Fibroblast of lung (primary cell): ENCODE results near the gene TMEM92. TPM values are rescaled to one million over a fixed set of nuclear protein-coding genes. Genes with fewer than 3 reads are reported as not detected.
A peak's percentile ranks its signal among the peaks of the same experiment; 100 is the strongest.

Experiments used
- DNase-seq, 2 donors: peaks; one replicate each; pipeline versions ENCODE4 v3.0.0 to v3.0.0-alpha.2; 2010; ENCODE audit warnings: low read depth in 2 of 2
- H2AFZ ChIP-seq: 2 replicates; pipeline ENCODE4 v1.5.1; 2012; ENCODE audit warnings: low read length, control low read depth, inconsistent platforms
- H3K27ac ChIP-seq: 2 replicates; pipeline ENCODE4 v1.5.1; 2011; ENCODE audit warnings: low read length, control low read depth; ENCODE audit not compliant: insufficient read depth
- H3K27me3 ChIP-seq: 2 replicates; pipeline ENCODE4 v1.5.1; 2011; ENCODE audit warnings: mild to moderate bottlenecking, low read length; ENCODE audit not compliant: control insufficient read depth, insufficient read depth
- H3K36me3 ChIP-seq: 2 replicates; pipeline ENCODE4 v1.5.1; 2011; ENCODE audit warnings: low read length; ENCODE audit not compliant: control insufficient read depth, insufficient read depth
- H3K4me1 ChIP-seq: 2 replicates; pipeline ENCODE4 v1.5.1; 2011; ENCODE audit warnings: low read length; ENCODE audit not compliant: control insufficient read depth, insufficient read depth; ENCODE audit errors: extremely low read depth
- H3K4me2 ChIP-seq: 2 replicates; pipeline ENCODE4 v1.5.1; 2011; ENCODE audit warnings: low read length, control low read depth; ENCODE audit not compliant: insufficient read depth; ENCODE audit errors: extremely low read depth
- H3K4me3 ChIP-seq, 4 experiments: fragments of 200-600 bp in 1 of 4; sonication (generic) in 1 of 4; replicated peaks in 1 of 4; 2 replicates each; pipeline ENCODE4 v1.5.1; 2011 to 2016; ENCODE audit warnings: low read length in 4 of 4, low read depth in 3 of 4, mild to moderate bottlenecking in 3 of 4, control low read depth in 2 of 4, inconsistent platforms in 1 of 4, mixed read lengths in 1 of 4; ENCODE audit not compliant: insufficient read depth in 1 of 4; ENCODE audit errors: control extremely low read depth in 1 of 4
- H3K79me2 ChIP-seq: 2 replicates; pipeline ENCODE4 v1.5.1; 2012; ENCODE audit warnings: mild to moderate bottlenecking, low read length, inconsistent platforms; ENCODE audit not compliant: control insufficient read depth, insufficient read depth
- H3K9ac ChIP-seq: 2 replicates; pipeline ENCODE4 v1.5.1; 2011; ENCODE audit warnings: mild to moderate bottlenecking, low read length, control low read depth; ENCODE audit not compliant: insufficient read depth
- H3K9me3 ChIP-seq: 2 replicates; pipeline ENCODE4 v1.5.1; 2012; ENCODE audit warnings: low read depth, low read length; ENCODE audit not compliant: control insufficient read depth, insufficient read depth
- H4K20me1 ChIP-seq: 2 replicates; pipeline ENCODE4 v1.5.1; 2011; ENCODE audit warnings: low read length; ENCODE audit not compliant: control insufficient read depth, insufficient read depth; ENCODE audit errors: extremely low read depth
- EZH2 ChIP-seq: IDR thresholded peaks from 2 replicates; pipeline ENCODE4 v1.5.1; 2012; ENCODE audit warnings: low read length, control low read depth, mild to moderate bottlenecking; ENCODE audit errors: missing control alignments
- polyA plus RNA-seq, 2 donors: library from polyadenylated mRNA; depleted of rRNA in 1 of 2; stranded (reverse) in 1 of 2; unstranded in 1 of 2; fragments of >200 nt; gene quantifications; 2 replicates each; pipeline ENCODE4 v1.2.1, GENCODE V29; 2011 to 2012; ENCODE audit warnings: missing spikeins in 1 of 2
- total RNA-seq: library from RNA; depleted of rRNA; stranded (reverse); fragments of >200 nt; gene quantifications from 2 replicates; pipeline ENCODE4 v1.2.1, GENCODE V29; 2014
- TF ChIP-seq, protein P1 (sequence below), 2 donors: IDR thresholded peaks in 1 of 2; conservative IDR thresholded peaks in 1 of 2; 1 replicate in 1 of 2; 2 replicates in 1 of 2; pipeline ENCODE4 v1.5.1; 2011 to 2012; ENCODE audit warnings: low read length in 2 of 2, control low read depth in 1 of 2, inconsistent platforms in 1 of 2, low read depth in 1 of 2, mild to moderate bottlenecking in 1 of 2

TMEM92 gene
- total and polyA plus RNA-seq, 2 donors (not counting 1 experiment from before 2014, with no cell fraction given): under 0.01 to 0.05 TPM

DNA sequence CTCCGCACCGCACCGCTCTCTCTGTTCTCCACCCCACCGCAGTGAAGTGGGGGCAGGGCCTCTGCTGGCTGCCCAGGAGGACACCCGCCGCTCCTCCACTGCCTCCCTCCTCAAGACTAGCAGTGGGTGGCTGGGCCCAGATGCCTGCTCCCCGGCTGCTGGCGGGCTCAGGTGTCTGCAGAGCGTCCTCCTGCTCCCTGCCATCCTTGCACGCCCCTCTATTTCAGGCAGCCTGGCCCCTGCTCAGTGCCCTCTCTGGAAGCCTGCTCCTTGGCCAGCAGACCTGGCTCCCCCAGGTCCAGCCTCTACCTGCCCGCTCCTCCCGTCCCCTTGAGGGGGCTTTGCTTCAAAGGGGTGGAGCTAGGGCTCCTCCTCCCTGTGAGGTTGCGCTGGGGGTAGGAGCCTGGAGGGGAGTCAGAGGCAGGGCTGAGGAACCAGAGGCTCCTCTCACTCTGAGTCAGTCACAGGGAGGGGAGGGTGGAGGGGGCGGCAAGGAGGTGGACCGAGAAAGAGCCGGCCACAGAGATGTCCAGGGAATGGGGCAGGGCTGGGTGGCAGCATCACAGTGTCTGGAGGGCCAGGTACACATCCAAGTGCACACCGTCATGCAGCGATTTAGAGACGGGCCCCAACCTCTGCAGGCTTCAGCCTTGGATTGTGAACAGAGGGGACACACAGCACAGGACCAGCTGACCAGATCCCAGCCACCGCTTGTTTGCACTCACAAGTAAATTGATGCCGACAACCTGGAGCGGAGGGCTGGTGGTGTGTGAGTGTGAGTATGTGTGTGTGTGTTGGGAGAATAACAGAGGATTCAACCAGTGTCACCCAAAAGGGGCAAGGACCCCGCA is 9.8 kb upstream of the TMEM92 start:
- Histone ChIP-seq H3K27ac (no peak overlapping the region), H3K36me3 (no peaks in the 10 kb centered on the region), H3K79me2 (peaks cover 1% of the 10 kb centered on the region), H3K4me1 (peaks cover 37% of the 10 kb centered on the region), H3K9ac (no peak overlapping the region), H3K4me3 (peak overlapping the region in 1 of 4 experiments; percentile 22), H3K27me3 (no peaks in the 10 kb centered on the region), H2AFZ (no peak overlapping the region), H3K9me3 (no peaks in the 10 kb centered on the region), H4K20me1 (no peaks in the 10 kb centered on the region), H3K4me2 (peak overlapping the region; percentile 48)
- peak in 1 of 2 donors; percentile 65 for DNase-seq
- TF ChIP-seq, protein P1, sequence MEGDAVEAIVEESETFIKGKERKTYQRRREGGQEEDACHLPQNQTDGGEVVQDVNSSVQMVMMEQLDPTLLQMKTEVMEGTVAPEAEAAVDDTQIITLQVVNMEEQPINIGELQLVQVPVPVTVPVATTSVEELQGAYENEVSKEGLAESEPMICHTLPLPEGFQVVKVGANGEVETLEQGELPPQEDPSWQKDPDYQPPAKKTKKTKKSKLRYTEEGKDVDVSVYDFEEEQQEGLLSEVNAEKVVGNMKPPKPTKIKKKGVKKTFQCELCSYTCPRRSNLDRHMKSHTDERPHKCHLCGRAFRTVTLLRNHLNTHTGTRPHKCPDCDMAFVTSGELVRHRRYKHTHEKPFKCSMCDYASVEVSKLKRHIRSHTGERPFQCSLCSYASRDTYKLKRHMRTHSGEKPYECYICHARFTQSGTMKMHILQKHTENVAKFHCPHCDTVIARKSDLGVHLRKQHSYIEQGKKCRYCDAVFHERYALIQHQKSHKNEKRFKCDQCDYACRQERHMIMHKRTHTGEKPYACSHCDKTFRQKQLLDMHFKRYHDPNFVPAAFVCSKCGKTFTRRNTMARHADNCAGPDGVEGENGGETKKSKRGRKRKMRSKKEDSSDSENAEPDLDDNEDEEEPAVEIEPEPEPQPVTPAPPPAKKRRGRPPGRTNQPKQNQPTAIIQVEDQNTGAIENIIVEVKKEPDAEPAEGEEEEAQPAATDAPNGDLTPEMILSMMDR (conservative IDR thresholded peaks at IDR 0.05 in 1 of 2, IDR thresholded peaks at IDR 0.05 in 1 of 2; ENCODE audit: low read depth in 1 of 2, low read length in 2 of 2): no peak
- no peak for TF ChIP-seq EZH2

DNA sequence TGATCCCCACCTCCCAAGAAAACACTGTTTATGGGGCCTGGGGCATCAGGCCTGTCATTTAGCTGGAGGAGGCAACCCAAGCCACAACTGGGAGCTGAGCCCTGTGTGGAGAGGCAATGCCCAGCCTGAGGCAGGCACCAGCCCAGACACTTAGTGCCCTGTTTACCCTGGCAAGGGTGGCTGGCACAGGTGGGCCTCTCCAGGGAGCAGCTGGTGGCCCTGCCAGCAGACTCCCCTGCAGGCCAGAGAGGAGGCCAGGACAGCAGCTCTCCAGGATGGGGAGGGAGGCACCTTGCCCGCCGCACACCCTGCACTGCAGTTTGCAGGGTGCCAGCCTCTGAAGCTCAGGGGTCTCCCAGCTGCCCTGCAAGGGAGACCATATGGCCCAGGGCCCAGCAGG is 9.1 kb upstream of the TMEM92 start:
- Histone ChIP-seq H3K27me3 (no peaks in the 10 kb centered on the region), H3K79me2 (peaks cover 2% of the 10 kb centered on the region), H4K20me1 (no peaks in the 10 kb centered on the region), H3K9ac (no peak overlapping the region), H2AFZ (no peak overlapping the region), H3K4me1 (peaks cover 37% of the 10 kb centered on the region), H3K4me3 (no peak overlapping the region), H3K27ac (no peak overlapping the region), H3K36me3 (no peaks in the 10 kb centered on the region), H3K9me3 (no peaks in the 10 kb centered on the region), H3K4me2 (peak overlapping the region; percentile 18)
- no peak for DNase-seq
- no peak for TF ChIP-seq EZH2
- TF ChIP-seq, protein P1 (conservative IDR thresholded peaks at IDR 0.05 in 1 of 2, IDR thresholded peaks at IDR 0.05 in 1 of 2; ENCODE audit: low read depth in 1 of 2, low read length in 2 of 2): no peak

DNA sequence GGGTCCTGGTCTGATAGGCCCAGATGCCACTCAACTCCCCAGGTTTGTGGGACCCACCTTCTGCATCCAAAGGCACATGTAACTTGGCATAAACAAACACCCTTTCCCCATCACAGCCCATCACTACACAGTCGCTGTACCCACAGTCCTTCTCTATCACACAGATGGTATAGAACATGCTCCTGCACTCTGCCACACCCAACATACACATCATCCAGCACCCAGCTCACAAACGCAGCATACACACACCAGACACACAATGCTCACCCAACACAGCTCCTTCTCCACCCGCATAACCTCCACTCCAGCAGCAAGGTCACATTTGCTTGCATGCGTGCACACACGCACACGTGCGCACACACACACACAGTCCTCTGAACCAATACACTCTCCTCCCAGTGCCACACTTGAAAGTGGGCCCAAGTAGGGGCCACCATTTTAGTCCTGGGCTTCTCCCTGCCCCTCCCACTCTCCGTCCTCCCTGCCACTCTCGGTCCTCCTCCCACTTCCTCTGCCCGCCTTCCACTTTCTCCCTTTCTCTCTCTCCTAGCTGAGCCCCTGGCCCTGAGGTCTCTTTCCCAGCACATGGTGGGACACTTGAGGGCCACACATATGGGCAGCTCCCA is 8.5 kb upstream of the TMEM92 start:
- Histone ChIP-seq H3K9me3 (no peaks in the 10 kb centered on the region), H4K20me1 (no peaks in the 10 kb centered on the region), H3K79me2 (peaks cover 2% of the 10 kb centered on the region), H3K4me1 (peaks cover 43% of the 10 kb centered on the region), H3K4me3 (peak overlapping the region in 1 of 4 experiments; percentile 39), H3K9ac (no peak overlapping the region), H3K4me2 (peak overlapping the region; percentile 59), H3K27ac (peak overlapping the region; percentile 15), H2AFZ (no peak overlapping the region), H3K36me3 (no peaks in the 10 kb centered on the region), H3K27me3 (no peaks in the 10 kb centered on the region)
- peak in 1 of 2 donors; percentile 48 for DNase-seq
- no peak for TF ChIP-seq EZH2
- TF ChIP-seq, protein P1 (conservative IDR thresholded peaks at IDR 0.05 in 1 of 2, IDR thresholded peaks at IDR 0.05 in 1 of 2; ENCODE audit: low read depth in 1 of 2, low read length in 2 of 2): no peak
